Progenitor cell of endocrine pancreas (in vitro differentiated cells): ENCODE measurements around the gene FHAD1. TPM values are rescaled to one million over a fixed set of nuclear protein-coding genes. Genes with fewer than 3 reads are reported as not detected.

ENCODE experiments used
- DNase-seq: peaks from one replicate; pipeline ENCODE4 v3.0.0; 2021; ENCODE audit warnings: low spot score; ENCODE audit not compliant: unreplicated experiment
- H3K27ac Mint-ChIP-seq: 2 replicates; pipeline ENCODE4 v1.8.0; 2021; ENCODE audit warnings: mild to moderate bottlenecking, moderate library complexity, mixed read lengths
- H3K27me3 Mint-ChIP-seq: 2 replicates; pipeline ENCODE4 v1.8.0; 2021; ENCODE audit warnings: mixed read lengths
- H3K36me3 Mint-ChIP-seq: 2 replicates; pipeline ENCODE4 v1.8.0; 2022; ENCODE audit warnings: mixed read lengths; ENCODE audit not compliant: insufficient read depth
- H3K4me1 Mint-ChIP-seq: 2 replicates; pipeline ENCODE4 v1.8.0; 2021; ENCODE audit warnings: low read depth, mixed read lengths
- H3K4me3 Mint-ChIP-seq: 2 replicates; pipeline ENCODE4 v1.8.0; 2021; ENCODE audit warnings: low read depth, mild to moderate bottlenecking, moderate library complexity, mixed read lengths
- H3K9me3 Mint-ChIP-seq: 2 replicates; pipeline ENCODE4 v1.8.0; 2021; ENCODE audit warnings: low read depth, mixed read lengths
- CTCF ChIP-seq: fragments of 200-600 bp; sonication (generic); IDR thresholded peaks from one replicate; pipeline ENCODE4 v1.5.0; 2021; ENCODE audit warnings: antibody characterized with exemption, mild to moderate bottlenecking; ENCODE audit not compliant: unreplicated experiment
- total RNA-seq: library from RNA; stranded (reverse); gene quantifications from 2 replicates; pipeline ENCODE4 v1.2.1, GENCODE V29; 2021

Gene FHAD1
- total RNA-seq, 1 donor from 2014 or later, result 5.0 TPM

DNA sequence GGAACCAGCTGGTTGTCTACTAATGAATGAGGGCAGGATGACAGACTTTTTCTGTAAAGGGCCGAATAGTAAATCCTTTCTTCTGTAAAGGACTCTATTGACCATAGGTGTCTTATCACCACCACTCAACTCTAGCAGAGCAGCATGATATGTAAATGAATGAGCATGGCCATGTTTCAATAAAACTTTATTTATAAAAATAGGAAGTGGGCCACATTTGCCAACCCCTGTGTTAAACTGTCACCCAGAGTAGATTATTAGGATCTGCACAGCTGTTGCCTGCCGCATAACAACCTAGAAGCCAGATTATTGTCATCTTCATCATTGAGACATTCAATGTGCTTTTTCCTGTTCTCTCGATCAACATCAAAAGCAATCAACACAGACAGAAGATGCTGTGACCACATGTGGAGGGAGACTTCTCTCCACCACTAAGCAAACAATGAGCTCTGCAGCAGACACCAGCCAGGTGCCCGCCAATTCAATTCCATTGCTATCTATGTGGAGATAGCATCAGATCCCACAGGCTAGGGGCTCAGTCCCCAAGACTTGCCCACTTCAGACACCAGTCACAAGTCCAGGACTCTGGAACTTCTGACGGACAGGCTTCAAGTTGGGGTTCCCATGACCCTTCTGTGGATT, 155.9 kb downstream of the FHAD1 start:
- Mint-ChIP-seq H3K27ac (no peak overlapping the region), H3K4me1 (no peaks in the 10 kb centered on the region), H3K4me3 (no peak overlapping the region), H3K36me3 (peaks cover 4% of the 10 kb centered on the region), H3K27me3 (peaks cover 23% of the 10 kb centered on the region), H3K9me3 (peaks cover 5% of the 10 kb centered on the region)
- no peak for TF ChIP-seq CTCF
- DNase-seq, result no peak

- Mint-ChIP-seq H3K27ac (no peak overlapping the region), H3K9me3 (peaks cover 5% of the 10 kb centered on the region), H3K27me3 (peaks cover 32% of the 10 kb centered on the region), H3K36me3 (peaks cover 4% of the 10 kb centered on the region), H3K4me3 (no peak overlapping the region), H3K4me1 (peaks cover under 1% of the 10 kb centered on the region)
- DNase-seq, result no peak
- no peak for TF ChIP-seq CTCF
Measured at GRCh38 chr1:15403962-15404580, 157.0 kb downstream of the FHAD1 start.

DNA sequence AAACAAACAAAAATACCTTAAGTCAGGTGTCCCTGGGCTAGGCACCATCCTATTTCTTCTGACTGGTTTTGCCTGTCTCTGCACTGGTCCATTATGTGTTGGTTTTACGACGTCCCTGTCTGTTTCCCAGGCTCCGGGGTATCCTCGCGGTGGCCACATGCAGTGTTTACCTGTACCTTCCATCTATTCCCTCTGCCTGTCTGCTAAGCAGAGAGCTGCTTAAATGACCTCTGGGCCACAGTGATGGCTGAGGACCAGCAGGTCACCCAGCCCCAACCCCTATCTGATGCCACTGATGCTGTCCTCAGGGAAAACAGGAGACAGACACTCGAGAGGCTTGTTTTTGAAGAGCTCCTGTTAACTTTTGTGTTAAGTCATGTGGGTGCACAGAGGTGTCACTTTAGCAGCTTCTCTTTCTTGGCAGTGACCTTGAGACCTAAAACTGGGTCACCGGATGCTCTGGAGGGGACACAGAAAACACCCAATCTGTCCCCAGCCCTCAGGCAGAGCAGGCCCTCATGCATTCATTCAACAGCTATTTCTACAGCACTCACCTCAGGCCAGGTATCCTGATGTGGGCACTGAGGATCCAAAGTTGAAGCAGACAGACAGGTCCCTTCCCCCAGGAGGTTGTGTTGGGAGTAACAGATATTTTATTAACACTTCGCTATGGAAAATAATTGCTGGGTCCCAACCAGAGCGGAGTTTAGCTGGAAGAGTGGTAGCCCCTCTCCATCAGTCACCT, 158.3 kb downstream of the FHAD1 start:
- no peak for DNase-seq
- no peak overlapping the region for H3K27ac Mint-ChIP-seq
- peaks cover 3% of the 10 kb centered on the region for H3K4me1 Mint-ChIP-seq
- no peaks in the 10 kb centered on the region for H3K36me3 Mint-ChIP-seq
- H3K9me3 Mint-ChIP-seq, result no peaks in the 10 kb centered on the region
- H3K4me3 Mint-ChIP-seq, result no peak overlapping the region
- no peak for TF ChIP-seq CTCF
- H3K27me3 Mint-ChIP-seq, result peaks cover 34% of the 10 kb centered on the region

GRCh38 chr1:15406614-15407559, 159.9 kb downstream of the FHAD1 start:
- H3K27ac Mint-ChIP-seq, result no peak overlapping the region
- no peak overlapping the region for H3K4me3 Mint-ChIP-seq
- H3K4me1 Mint-ChIP-seq, result peaks cover 9% of the 10 kb centered on the region
- DNase-seq, result no peak
- no peaks in the 10 kb centered on the region for H3K36me3 Mint-ChIP-seq
- H3K9me3 Mint-ChIP-seq, result no peaks in the 10 kb centered on the region
- no peak for TF ChIP-seq CTCF
- peaks cover 46% of the 10 kb centered on the region for H3K27me3 Mint-ChIP-seq

- no peaks in the 10 kb centered on the region for H3K36me3 Mint-ChIP-seq
- H3K4me1 Mint-ChIP-seq, result peaks cover 12% of the 10 kb centered on the region
- peaks cover 53% of the 10 kb centered on the region for H3K27me3 Mint-ChIP-seq
- H3K9me3 Mint-ChIP-seq, result no peaks in the 10 kb centered on the region
- no peak for TF ChIP-seq CTCF
- no peak overlapping the region for H3K4me3 Mint-ChIP-seq
- no peak for DNase-seq
- H3K27ac Mint-ChIP-seq, result peak overlapping the region; percentile 50
Measured at GRCh38 chr1:15407580-15407979, 160.6 kb downstream of the FHAD1 start.
